H9 (cell line): ENCODE results near the gene KPTN. TPM values are rescaled to one million over a fixed set of nuclear protein-coding genes. Genes with fewer than 3 reads are reported as not detected.

ENCODE experiments used
- DNase-seq: peaks from one replicate; pipeline ENCODE4 v3.0.0-alpha.2; 2017
- H2AFZ ChIP-seq: one replicate; pipeline ENCODE4 v1.6.1; 2013; ENCODE audit warnings: mild to moderate bottlenecking, low read length, control low read depth, moderate library complexity
- H2AK5ac ChIP-seq: 2 replicates; pipeline ENCODE4 v1.6.1; 2013; ENCODE audit warnings: low read length, control low read depth, mixed read lengths; ENCODE audit not compliant: insufficient read length
- H2BK120ac ChIP-seq: one replicate; pipeline ENCODE4 v1.6.1; 2013; ENCODE audit warnings: low read depth, mild to moderate bottlenecking, low read length, control low read depth, inconsistent platforms; ENCODE audit not compliant: poor library complexity, severe bottlenecking
- H2BK12ac ChIP-seq: 2 replicates; pipeline ENCODE4 v1.6.1; 2013; ENCODE audit warnings: low read length, control low read depth, mixed read lengths, low read depth; ENCODE audit not compliant: insufficient read length
- H2BK15ac ChIP-seq: 2 replicates; pipeline ENCODE4 v1.6.1; 2013; ENCODE audit warnings: low read depth, low read length, control low read depth
- H2BK20ac ChIP-seq: one replicate; pipeline ENCODE4 v1.6.1; 2013; ENCODE audit warnings: low read depth, mild to moderate bottlenecking, low read length, control low read depth, inconsistent platforms; ENCODE audit not compliant: poor library complexity, severe bottlenecking
- H2BK5ac ChIP-seq: 2 replicates; pipeline ENCODE4 v1.6.1; 2013; ENCODE audit warnings: low read length, control low read depth, mixed read lengths; ENCODE audit not compliant: insufficient read length
- H3K14ac ChIP-seq: 2 replicates; pipeline ENCODE4 v1.6.1; 2013; ENCODE audit warnings: low read length, control low read depth; ENCODE audit not compliant: insufficient read depth
- H3K18ac ChIP-seq: 2 replicates; pipeline ENCODE4 v1.6.1; 2013; ENCODE audit warnings: low read depth, mild to moderate bottlenecking, mixed read lengths, low read length, control low read depth; ENCODE audit not compliant: insufficient read length
- H3K23ac ChIP-seq: 2 replicates; pipeline ENCODE4 v1.6.1; 2013; ENCODE audit warnings: low read length, control low read depth, mixed read lengths, low read depth; ENCODE audit not compliant: insufficient read length
- H3K23me2 ChIP-seq: 2 replicates; pipeline ENCODE4 v1.6.1; 2013; ENCODE audit warnings: low read depth, mild to moderate bottlenecking, mixed read lengths, low read length, control low read depth; ENCODE audit not compliant: insufficient read length, poor library complexity, severe bottlenecking
- H3K27ac ChIP-seq: 2 replicates; pipeline ENCODE4 v1.5.1; 2013; ENCODE audit warnings: low read length, control low read depth, mixed read lengths, low read depth; ENCODE audit not compliant: insufficient read length
- H3K27me3 ChIP-seq: 2 replicates; pipeline ENCODE4 v1.6.1; 2013; ENCODE audit warnings: low read length, control low read depth, inconsistent platforms; ENCODE audit not compliant: insufficient read depth
- H3K4ac ChIP-seq: 2 replicates; pipeline ENCODE4 v1.6.1; 2013; ENCODE audit warnings: low read depth, mild to moderate bottlenecking, control low read depth, inconsistent platforms, low read length, moderate library complexity
- H3K4me1 ChIP-seq: 2 replicates; pipeline ENCODE4 v1.6.1; 2013; ENCODE audit warnings: low read length, control low read depth, inconsistent platforms; ENCODE audit not compliant: insufficient read depth
- H3K4me2 ChIP-seq: 2 replicates; pipeline ENCODE4 v1.6.1; 2013; ENCODE audit warnings: low read length, control low read depth, mixed read lengths; ENCODE audit not compliant: insufficient read length, insufficient read depth
- H3K56ac ChIP-seq: 2 replicates; pipeline ENCODE4 v1.6.1; 2013; ENCODE audit warnings: low read depth, mild to moderate bottlenecking, mixed read lengths, low read length, control low read depth; ENCODE audit not compliant: insufficient read length
- H3K79me1 ChIP-seq: 2 replicates; pipeline ENCODE4 v1.6.1; 2013; ENCODE audit warnings: low read depth, mild to moderate bottlenecking, moderate library complexity, low read length, control low read depth, inconsistent platforms; ENCODE audit not compliant: insufficient read depth, poor library complexity, severe bottlenecking
- H3K79me2 ChIP-seq: 2 replicates; pipeline ENCODE4 v1.6.1; 2013; ENCODE audit warnings: low read length, control low read depth, inconsistent platforms; ENCODE audit not compliant: insufficient read depth
- H3K9ac ChIP-seq: 2 replicates; pipeline ENCODE4 v1.6.1; 2013; ENCODE audit warnings: low read length, control low read depth, mixed read lengths; ENCODE audit not compliant: insufficient read length; ENCODE audit errors: extremely low read depth
- H3K9me3 ChIP-seq: one replicate; pipeline ENCODE4 v1.6.1; 2013; ENCODE audit warnings: low read depth, low read length, inconsistent platforms; ENCODE audit not compliant: control insufficient read depth
- H3T11ph ChIP-seq: one replicate; pipeline ENCODE4 v1.6.1; 2013; ENCODE audit warnings: mild to moderate bottlenecking, low read length, control low read depth, inconsistent platforms
- H4K20me1 ChIP-seq: one replicate; pipeline ENCODE4 v1.6.1; 2013; ENCODE audit not compliant: control insufficient read depth, insufficient read length, insufficient read depth
- H4K5ac ChIP-seq: 2 replicates; pipeline ENCODE4 v1.6.1; 2013; ENCODE audit warnings: low read depth, mild to moderate bottlenecking, mixed read lengths, low read length, control low read depth; ENCODE audit not compliant: insufficient read length
- H4K8ac ChIP-seq: replicated peaks from 2 replicates; pipeline ENCODE4 v1.6.1; 2013; ENCODE audit warnings: low read length, control low read depth, mixed read lengths, low read depth; ENCODE audit not compliant: insufficient read length
- H4K91ac ChIP-seq: 2 replicates; pipeline ENCODE4 v1.6.1; 2013; ENCODE audit warnings: low read depth, mild to moderate bottlenecking, moderate library complexity, mixed read lengths, low read length, control low read depth; ENCODE audit not compliant: insufficient read length
- H3K27ac Mint-ChIP-seq, 3 experiments: 2 replicates in 2 of 3; 3 replicates in 1 of 3; pipeline ENCODE4 v1.8.0; 2020 to 2021; ENCODE audit warnings: mixed read lengths in 3 of 3, mild to moderate bottlenecking in 1 of 3, moderate library complexity in 1 of 3
- H3K27me3 Mint-ChIP-seq: 2 replicates; pipeline ENCODE4 v1.8.0; 2021; ENCODE audit warnings: low read depth, mild to moderate bottlenecking, moderate library complexity, mixed read lengths
- H3K36me3 Mint-ChIP-seq, 3 experiments: 2 replicates in 2 of 3; 3 replicates in 1 of 3; pipeline ENCODE4 v1.8.0; 2020 to 2021; ENCODE audit warnings: low read depth in 3 of 3, mixed read lengths in 3 of 3; ENCODE audit not compliant: insufficient read depth in 1 of 3
- H3K4me1 Mint-ChIP-seq, 2 experiments: 2 replicates each; pipeline ENCODE4 v1.8.0; 2020; ENCODE audit warnings: mixed read lengths in 2 of 2
- H3K4me3 Mint-ChIP-seq, 2 experiments: 2 replicates in 1 of 2; 3 replicates in 1 of 2; pipeline ENCODE4 v1.8.0; 2020 to 2021; ENCODE audit warnings: mild to moderate bottlenecking in 2 of 2, mixed read lengths in 2 of 2, moderate library complexity in 1 of 2
- H3K9me3 Mint-ChIP-seq, 2 experiments: 2 replicates in 1 of 2; 3 replicates in 1 of 2; pipeline ENCODE4 v1.8.0; 2020; ENCODE audit warnings: mild to moderate bottlenecking in 2 of 2, mixed read lengths in 2 of 2, moderate library complexity in 1 of 2
- WGBS: extraction: QIAGEN DNeasy Blood & Tissue Kit; methylation state at CpG from one replicate; pipeline ENCODE4 v1.1.7; 2013; ENCODE audit warnings: missing lambda C conversion rate, low lambda C conversion rate, mixed read lengths; ENCODE audit not compliant: insufficient read length; ENCODE audit errors: extremely low coverage; 5-methylcytosine and 5-hydroxymethylcytosine counted together
- total RNA-seq: library from RNA; stranded (reverse); gene quantifications from 2 replicates; pipeline ENCODE4 v1.2.1, GENCODE V29; 2021
- TF ChIP-seq, protein P1 (sequence below): fragments of 200-600 bp; sonication (generic); conservative IDR thresholded peaks from 3 replicates; pipeline ENCODE4 v1.8.0; 2021; ENCODE audit warnings: antibody characterized with exemption, mild to moderate bottlenecking

KPTN gene
- total RNA-seq, 1 experiment from 2014 or later = 35.4 TPM

DNA sequence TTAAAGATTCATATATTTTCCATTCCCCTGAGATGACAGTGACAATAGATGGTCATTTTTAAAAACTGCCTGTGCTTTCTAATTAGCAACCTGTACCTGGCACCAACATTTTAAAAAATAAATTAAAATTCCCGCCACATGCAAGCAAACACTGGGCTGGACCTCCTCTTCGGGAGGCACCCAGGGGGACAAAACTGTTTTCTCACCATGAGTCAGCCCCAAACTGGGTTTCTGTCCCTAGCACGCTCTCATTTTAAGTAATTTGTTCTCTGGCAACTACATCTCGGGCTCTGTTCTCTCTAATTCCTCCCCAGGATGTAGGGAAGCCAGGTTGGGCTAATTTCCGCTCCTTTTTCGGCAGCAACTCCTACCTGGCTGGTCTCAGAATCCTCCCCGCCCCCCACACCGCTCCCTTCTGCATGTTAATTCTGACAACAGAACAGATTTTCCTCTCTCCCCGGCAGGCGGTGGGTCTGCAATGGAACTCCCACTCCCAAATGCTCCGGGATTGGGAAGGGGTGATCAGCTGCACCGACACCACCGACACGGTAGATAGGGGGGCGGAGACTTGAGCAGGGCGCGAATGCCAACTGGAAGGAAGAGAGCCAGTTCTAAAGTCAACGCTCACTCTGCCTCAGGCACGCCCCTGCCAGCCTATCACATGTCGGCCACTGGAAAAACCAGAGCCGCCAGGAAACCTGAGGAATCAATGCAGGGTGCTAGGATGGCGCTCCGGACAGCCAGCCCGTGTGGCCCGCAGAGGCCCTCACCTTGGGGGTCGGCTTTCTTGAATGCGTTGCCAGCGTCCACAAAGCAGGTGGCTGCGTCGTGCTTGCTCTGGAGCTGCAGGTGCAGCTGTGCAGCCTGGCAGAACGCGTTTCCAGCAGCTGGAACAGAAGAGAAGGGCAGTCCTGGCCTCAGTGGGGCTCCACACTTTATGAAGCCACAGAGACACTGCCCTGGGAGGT lies 16.1 kb upstream of the KPTN start:
- H3K4me2 ChIP-seq = no peak overlapping the region
- H2BK15ac ChIP-seq = no peak overlapping the region
- no peaks in the 10 kb centered on the region for H3K9me3 Mint-ChIP-seq
- H2BK5ac ChIP-seq = no peak overlapping the region
- no peak overlapping the region for H3K9ac ChIP-seq
- no peak overlapping the region for H2AFZ ChIP-seq
- no peak overlapping the region for H2BK12ac ChIP-seq
- H3K27ac Mint-ChIP-seq = peak overlapping the region; percentile 14 to 95 (median 70); a peak in 5 of 7 replicates
- no peak overlapping the region for H2BK120ac ChIP-seq
- H3K14ac ChIP-seq = no peak overlapping the region
- H3K27ac ChIP-seq = no peak overlapping the region
- no peaks in the 10 kb centered on the region for H3K79me1 ChIP-seq
- no peak overlapping the region for H2BK20ac ChIP-seq
- H3K18ac ChIP-seq = no peak overlapping the region
- H4K91ac ChIP-seq = no peak overlapping the region
- no peaks in the 10 kb centered on the region for H3K9me3 ChIP-seq
- H3K4me1 ChIP-seq = no peaks in the 10 kb centered on the region; the same call in 1 of the 2 replicates
- H3K36me3 Mint-ChIP-seq = peaks cover 3 to 25% (median 18%) of the 10 kb centered on the region in 3 experiments; a peak in 5 of 7 replicates
- H4K8ac ChIP-seq = no peak overlapping the region
- no peaks in the 10 kb centered on the region for H4K20me1 ChIP-seq
- no peak overlapping the region for H3K23ac ChIP-seq
- H3K23me2 ChIP-seq = no peaks in the 10 kb centered on the region
- DNase-seq = peak; percentile 74
- no peak overlapping the region for H3T11ph ChIP-seq
- H3K4ac ChIP-seq = no peak overlapping the region
- H3K27me3 Mint-ChIP-seq = no peaks in the 10 kb centered on the region
- TF ChIP-seq, protein P1, sequence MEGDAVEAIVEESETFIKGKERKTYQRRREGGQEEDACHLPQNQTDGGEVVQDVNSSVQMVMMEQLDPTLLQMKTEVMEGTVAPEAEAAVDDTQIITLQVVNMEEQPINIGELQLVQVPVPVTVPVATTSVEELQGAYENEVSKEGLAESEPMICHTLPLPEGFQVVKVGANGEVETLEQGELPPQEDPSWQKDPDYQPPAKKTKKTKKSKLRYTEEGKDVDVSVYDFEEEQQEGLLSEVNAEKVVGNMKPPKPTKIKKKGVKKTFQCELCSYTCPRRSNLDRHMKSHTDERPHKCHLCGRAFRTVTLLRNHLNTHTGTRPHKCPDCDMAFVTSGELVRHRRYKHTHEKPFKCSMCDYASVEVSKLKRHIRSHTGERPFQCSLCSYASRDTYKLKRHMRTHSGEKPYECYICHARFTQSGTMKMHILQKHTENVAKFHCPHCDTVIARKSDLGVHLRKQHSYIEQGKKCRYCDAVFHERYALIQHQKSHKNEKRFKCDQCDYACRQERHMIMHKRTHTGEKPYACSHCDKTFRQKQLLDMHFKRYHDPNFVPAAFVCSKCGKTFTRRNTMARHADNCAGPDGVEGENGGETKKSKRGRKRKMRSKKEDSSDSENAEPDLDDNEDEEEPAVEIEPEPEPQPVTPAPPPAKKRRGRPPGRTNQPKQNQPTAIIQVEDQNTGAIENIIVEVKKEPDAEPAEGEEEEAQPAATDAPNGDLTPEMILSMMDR = no peak
- no peaks in the 10 kb centered on the region for H3K79me2 ChIP-seq
- no peaks in the 10 kb centered on the region for H3K27me3 ChIP-seq
- no CpG with 5 or more reads among the region's 32 CpGs for WGBS
- peaks cover 0 to 26% of the 10 kb centered on the region in 2 experiments; a peak in 2 of 4 replicates for H3K4me1 Mint-ChIP-seq
- no peak overlapping the region for H4K5ac ChIP-seq
- H3K4me3 Mint-ChIP-seq = peak overlapping the region in 1 of 2 experiments; percentile 22; a peak in 2 of 5 replicates
- H3K56ac ChIP-seq = no peak overlapping the region
- H2AK5ac ChIP-seq = no peak overlapping the region
